MM.1S (cell line): ENCODE measurements around the gene POFUT1.

ENCODE experiments used
- EZH2 ChIP-seq: fragments of 300-600 bp; sonication (generic); optimal IDR thresholded peaks from 2 replicates; pipeline ENCODE3; 2017; ENCODE audit warnings: low read depth, mild to moderate bottlenecking, antibody characterized with exemption, low read length, mixed read lengths
- EZH2phosphoT487 ChIP-seq: fragments of 300-600 bp; sonication (generic); IDR thresholded peaks from 2 replicates; pipeline ENCODE4 v1.6.1; 2018; ENCODE audit warnings: antibody characterized with exemption, low read length
- TF ChIP-seq, protein P1 (sequence below): fragments of 300-600 bp; sonication (generic); IDR thresholded peaks from 2 replicates; pipeline ENCODE4 v1.5.1; 2016; ENCODE audit warnings: antibody characterized with exemption, low read length, mixed read lengths

DNA sequence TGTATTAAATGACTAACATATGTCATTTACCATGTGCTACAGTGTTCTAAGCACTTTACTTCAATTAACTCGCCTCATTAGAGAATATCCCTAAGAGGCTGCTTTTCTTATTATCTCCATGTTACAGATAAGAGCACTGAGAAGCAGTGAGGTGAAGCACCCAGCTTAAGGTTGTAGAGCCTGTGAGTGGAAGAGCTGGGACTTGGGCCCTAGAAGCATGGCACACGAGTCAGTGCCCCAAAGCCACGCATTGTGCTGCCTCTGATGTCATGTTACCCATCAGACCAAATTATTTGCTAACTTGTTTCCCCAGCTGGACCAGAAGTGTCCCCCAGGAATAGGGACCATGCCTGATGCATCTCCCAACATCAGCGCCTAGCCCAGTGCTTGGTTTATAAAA is 34.1 kb downstream of the POFUT1 start:
- TF ChIP-seq EZH2 (no peak), EZH2phosphoT487 (no peak)
- TF ChIP-seq, protein P1, sequence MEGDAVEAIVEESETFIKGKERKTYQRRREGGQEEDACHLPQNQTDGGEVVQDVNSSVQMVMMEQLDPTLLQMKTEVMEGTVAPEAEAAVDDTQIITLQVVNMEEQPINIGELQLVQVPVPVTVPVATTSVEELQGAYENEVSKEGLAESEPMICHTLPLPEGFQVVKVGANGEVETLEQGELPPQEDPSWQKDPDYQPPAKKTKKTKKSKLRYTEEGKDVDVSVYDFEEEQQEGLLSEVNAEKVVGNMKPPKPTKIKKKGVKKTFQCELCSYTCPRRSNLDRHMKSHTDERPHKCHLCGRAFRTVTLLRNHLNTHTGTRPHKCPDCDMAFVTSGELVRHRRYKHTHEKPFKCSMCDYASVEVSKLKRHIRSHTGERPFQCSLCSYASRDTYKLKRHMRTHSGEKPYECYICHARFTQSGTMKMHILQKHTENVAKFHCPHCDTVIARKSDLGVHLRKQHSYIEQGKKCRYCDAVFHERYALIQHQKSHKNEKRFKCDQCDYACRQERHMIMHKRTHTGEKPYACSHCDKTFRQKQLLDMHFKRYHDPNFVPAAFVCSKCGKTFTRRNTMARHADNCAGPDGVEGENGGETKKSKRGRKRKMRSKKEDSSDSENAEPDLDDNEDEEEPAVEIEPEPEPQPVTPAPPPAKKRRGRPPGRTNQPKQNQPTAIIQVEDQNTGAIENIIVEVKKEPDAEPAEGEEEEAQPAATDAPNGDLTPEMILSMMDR = no peak
